CMK (cell line): ENCODE data around the gene C2CD2.

Experiments
- DNase-seq: peaks from one replicate; pipeline ENCODE4 v3.0.0-alpha.2; 2010; ENCODE audit warnings: low read depth

The C2CD2 gene

GRCh38 chr21:41885341-41886024 is 68.3 kb downstream of the C2CD2 start:
- no peak for DNase-seq

GRCh38 chr21:41884501-41885030 is 69.3 kb downstream of the C2CD2 start:
- no peak for DNase-seq

DNA sequence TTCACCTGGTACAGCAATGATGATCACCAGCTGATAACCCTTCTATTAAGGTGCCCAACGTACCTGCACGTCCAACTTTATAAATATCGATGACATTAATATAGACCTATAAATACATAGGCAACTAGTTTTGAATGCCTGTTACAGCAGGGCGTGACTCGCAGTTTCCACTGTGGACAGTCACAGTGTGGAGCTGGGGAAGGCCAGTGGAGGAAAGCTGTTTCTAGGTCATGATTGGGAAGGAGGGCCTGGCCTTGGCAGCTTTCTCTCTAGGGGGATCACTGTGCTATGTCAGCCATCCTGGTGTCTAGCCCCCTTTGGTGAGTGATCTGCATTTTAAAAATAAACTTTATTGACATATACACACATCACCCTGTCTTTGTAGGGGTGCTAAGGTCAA is 70.2 kb downstream of the C2CD2 start:
- no peak for DNase-seq

DNA sequence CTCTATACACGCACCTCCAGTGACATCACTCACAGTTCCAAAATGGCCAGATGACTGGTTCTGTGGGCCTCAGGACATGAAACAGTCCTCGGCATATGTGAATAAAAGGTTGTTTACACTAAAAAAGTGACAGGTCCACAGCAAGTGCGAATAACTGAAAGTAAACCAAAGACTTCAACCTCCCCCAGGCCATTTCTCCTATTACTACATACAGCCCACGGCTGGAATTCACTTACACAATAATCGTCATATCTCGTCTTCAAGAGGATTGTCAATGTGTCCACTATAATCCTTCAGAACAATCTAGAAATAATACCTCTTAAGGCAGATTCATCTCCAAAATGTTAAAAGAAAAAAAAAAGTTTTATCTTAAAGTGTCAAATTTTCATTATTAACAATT is 72.8 kb downstream of the C2CD2 start:
- DNase-seq: no peak

DNA sequence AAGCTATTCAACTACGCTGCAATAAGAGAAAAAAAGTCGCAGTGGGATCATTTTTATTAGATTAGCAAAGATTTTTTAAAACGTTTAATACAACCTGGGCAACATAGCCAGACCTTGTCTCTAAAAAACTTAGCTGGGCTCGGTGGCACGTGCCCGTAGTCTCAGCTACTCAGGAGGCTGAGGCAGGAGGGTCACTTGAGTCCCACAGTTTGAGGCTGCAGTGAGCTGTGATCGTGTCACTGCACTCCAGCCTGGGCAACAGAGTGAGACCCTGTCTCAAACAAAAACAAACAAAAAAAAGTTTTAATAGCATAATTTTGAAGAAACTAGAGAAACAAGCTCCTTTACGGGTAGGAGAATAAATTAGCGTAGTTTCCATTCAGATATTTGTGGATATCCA is 73.7 kb downstream of the C2CD2 start:
- DNase-seq: no peak

- DNase-seq: peak; percentile 74
These were observed 74.4 kb downstream of the C2CD2 start, which contains the start of gene PRDM15 for GRCh38 chr21:41879190-41879998. TSS of gene PRDM15 (minus strand) at chr21:41879344. CDS start at chr21:41860363, 18,981 bp downstream.

GRCh38 chr21:41878831-41879189 is 75.0 kb downstream of the C2CD2 start:
- peak; percentile 63 for DNase-seq

GRCh38 chr21:41877901-41878830 is 75.7 kb downstream of the C2CD2 start:
- no peak for DNase-seq

- DNase-seq: no peak
These were observed 76.7 kb downstream of the C2CD2 start for GRCh38 chr21:41876928-41877652.

DNA sequence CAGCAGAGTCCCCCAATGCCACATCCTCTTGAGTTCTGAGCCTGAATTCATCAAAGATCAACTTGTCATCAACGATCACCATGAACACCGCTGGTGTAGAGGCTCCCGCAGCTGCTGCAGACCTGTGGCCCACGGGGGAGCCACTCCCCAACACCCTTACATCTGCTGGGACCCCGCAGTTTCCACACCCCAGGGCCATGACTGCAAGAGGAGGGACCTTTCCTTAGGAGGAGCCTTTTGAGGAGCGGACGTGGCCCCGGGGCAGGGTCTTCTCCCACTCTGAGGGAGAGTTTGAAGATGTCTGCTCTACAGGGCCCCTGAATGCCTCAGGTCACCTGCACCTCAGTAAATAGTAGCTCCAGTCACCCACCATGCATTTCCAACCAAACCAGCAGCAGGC is 77.4 kb downstream of the C2CD2 start:
- DNase-seq: no peak

- no peak for DNase-seq
These were observed 78.7 kb downstream of the C2CD2 start for GRCh38 chr21:41875086-41875485.

- no peak for DNase-seq
These were observed 79.2 kb downstream of the C2CD2 start for GRCh38 chr21:41874611-41875010.

DNA sequence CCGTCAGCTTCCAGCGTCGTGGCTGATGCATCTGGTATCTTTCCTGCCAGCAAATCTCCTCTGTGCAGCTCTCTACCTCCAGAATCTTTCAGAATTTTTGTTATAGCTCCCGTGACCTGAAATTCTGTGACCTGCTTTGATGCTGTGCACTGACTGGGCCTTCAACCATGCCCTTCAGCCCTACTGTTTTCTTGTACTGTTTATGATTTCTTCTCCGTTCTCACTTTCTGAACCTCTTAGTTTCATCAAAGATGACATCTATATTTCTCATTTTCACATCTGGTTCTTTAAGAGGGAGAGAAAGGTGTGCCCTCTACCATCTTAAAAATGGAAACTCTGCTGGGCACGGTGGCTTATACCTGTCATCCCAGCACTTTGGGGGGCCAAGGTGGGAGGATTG is 80.4 kb downstream of the C2CD2 start:
- DNase-seq: no peak

DNA sequence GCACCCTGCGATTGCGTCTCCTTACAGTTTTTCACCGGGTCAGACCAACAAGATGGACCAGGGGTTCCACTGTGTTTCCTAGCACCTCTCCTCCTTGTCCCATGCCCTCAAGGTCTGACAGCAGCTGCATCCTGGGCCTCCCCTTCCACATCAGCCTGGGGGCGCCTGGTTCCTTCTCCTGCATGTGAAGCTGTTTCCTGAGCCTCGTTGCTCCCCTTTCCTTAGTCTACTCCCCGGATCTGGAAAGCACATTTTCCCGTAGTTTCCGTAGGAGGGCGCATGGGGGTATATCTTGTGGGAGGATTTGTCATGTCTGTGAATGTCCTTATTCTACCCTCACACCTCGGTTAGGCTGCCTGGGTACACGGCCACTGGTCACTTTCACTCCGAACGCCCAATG is 80.8 kb downstream of the C2CD2 start:
- no peak for DNase-seq

DNA sequence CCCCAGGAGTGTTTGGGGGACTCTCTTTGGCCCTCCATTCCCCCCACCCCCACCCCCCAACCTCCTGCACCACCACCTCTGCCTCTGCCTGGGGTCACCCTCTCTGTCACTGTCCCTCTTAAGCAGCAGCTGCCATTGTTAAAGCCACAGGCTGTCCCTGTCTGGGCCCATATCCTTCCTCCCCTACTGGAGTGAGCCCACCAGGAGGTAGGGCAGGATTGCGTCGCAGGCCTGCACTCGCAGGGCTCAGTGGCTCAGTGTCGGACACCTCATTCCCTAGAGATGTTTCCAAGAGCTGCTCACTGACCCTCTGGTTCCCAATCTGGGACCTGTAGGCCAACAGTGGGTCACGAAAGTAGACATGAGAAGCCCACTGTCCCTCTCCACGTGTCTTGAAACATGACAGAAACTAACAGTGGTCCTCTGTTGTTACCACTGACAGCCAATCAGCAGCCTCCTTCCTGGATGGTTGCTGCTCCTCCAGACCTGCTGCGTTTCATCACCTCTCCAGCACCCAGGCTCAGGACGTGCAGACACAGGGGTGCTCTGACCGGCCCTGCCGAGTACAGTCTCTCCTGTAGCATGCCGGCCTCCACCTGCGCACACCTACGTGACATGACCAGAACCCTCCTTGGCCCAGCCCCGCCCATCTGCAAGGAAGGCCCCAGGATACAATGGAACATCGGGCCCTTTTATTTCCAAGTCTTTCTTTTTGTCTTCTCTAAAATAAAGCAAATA is 82.4 kb downstream of the C2CD2 start:
- DNase-seq: no peak

DNA sequence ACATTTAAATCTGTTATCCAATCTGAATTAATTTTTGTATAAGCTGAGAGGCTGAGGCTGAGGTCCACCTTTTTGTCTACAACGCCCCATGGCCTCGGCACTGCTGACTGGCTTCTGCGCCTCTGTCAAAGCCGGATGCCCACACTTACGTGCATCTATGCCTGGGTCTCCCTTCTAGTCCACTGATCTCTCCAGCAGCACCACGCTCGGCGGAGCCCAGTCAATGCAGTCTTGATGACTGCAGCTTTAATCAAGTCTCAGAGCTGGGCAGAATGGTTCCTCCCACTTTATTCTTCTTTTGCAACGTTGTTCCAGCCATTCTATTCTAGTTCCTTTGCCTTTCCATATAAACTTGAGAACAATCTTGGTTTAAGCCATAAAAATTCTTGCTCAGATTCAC is 84.0 kb downstream of the C2CD2 start:
- no peak for DNase-seq

DNA sequence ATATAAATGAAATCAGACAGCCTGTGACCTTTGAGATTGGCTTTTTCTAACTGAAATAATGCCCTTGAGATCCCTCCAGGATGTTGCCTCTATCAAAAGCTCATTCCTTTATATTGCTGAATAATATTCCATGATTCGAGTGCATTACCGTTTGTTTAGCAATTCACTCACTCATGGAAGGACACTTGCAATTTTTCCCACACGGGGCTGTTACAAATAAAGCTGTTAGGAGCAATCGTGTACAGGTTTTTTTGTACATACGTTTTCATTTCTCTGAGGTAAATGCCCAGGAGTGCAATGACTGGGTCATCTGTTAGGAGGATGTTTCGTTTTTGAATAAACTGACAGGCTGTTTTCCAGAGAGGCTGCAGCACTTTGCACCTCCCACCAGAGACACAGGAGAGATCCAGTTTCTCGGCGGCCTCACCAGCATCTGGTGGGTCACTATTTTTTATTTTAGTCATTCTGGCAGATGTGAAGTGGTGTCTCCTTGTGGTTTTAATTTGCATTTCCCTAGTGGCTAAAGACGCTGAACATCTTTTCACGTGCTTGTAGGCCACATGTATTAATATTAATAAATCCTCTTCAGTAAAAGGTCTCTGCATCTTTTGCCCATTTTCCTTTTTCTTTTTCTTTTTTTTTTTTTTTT is 85.6 kb downstream of the C2CD2 start:
- DNase-seq: no peak

DNA sequence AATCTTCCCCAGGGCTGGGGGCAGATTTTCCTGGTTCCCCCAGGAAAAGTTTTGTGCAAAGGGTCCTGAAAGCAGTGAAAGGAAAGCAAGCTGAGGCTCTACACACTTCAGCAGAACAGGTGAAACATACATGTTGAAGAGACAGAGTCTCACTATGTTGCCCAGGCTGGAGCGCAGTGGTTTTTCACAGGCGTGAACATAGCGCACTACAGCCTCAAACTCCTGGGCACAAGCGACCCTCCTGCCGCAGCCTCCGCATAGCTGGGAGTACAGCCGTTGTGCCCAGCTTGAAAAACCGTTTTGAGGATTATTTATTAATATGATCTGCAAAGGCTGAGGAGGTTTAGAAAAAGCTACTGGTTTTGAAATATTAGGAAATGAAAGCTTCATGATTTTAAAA is 86.5 kb downstream of the C2CD2 start:
- DNase-seq: no peak

- no peak for DNase-seq
These were observed 87.5 kb downstream of the C2CD2 start for GRCh38 chr21:41866274-41866809.
